AG04450 (cell line): ENCODE results near the gene RIOK2. TPM values are rescaled to one million over a fixed set of nuclear protein-coding genes. Genes with fewer than 3 reads are reported as not detected.

Experiments
- CTCF ChIA-PET: fragments of 300-600, 350-600 bp; formaldehyde crosslinking; extraction: SDS; loops from one replicate; lab custom pipeline; 2022; ENCODE audit warnings: antibody characterized with exemption, inconsistent platforms; lab: Charles Lee
- POLR2A ChIA-PET: fragments of 350-600 bp; formaldehyde crosslinking; extraction: SDS; loops from one replicate; lab custom pipeline; 2021; ENCODE audit warnings: antibody characterized with exemption, inconsistent platforms; lab: Yijun Ruan, JAX
- DNase-seq: peaks from one replicate; pipeline ENCODE4 v3.0.0-alpha.2; 2011; ENCODE audit warnings: low read depth, low spot score
- H3K27ac ChIP-seq: one replicate; pipeline ENCODE4 v1.5.1; 2012; ENCODE audit warnings: low read depth, low read length, control low read depth
- H3K27me3 ChIP-seq: one replicate; pipeline ENCODE4 v1.6.0; 2012; ENCODE audit warnings: low read length; ENCODE audit not compliant: control insufficient read depth, insufficient read depth
- H3K4me3 ChIP-seq: 2 replicates; pipeline ENCODE4 v1.5.1; 2011; ENCODE audit warnings: mild to moderate bottlenecking, low read depth, low read length, control low read depth
- H3K9me3 ChIP-seq: 2 replicates; pipeline ENCODE4 v1.5.1; 2012; ENCODE audit warnings: low read length; ENCODE audit not compliant: control insufficient read depth, insufficient read depth
- CTCF ChIP-seq: IDR thresholded peaks from 2 replicates; pipeline ENCODE4 v1.5.1; 2011; ENCODE audit warnings: low read depth, low read length, control low read depth, inconsistent platforms
- polyA plus RNA-seq: library from polyadenylated mRNA; depleted of rRNA; stranded (reverse); fragments of >200 nt; gene quantifications from 2 replicates; pipeline ENCODE4 v1.2.3, GENCODE V29; 2011

RIOK2 gene
- polyA plus RNA-seq, 1 experiment: 35.7 TPM

- Histone ChIP-seq H3K4me3 (no peak overlapping the region), H3K9me3 (no peaks in the 10 kb centered on the region), H3K27me3 (no peaks in the 10 kb centered on the region), H3K27ac (no peak overlapping the region)
- no peak for TF ChIP-seq CTCF
- POLR2A ChIA-PET: no interaction called here
- no peak for DNase-seq
- CTCF ChIA-PET: interaction anchor here (2.0 kb wide), 1 partner anchor 309 kb away, joined by 5 read pairs; no protein-coding TSS in a partner anchor
These were observed 42.2 kb upstream of the RIOK2 start for GRCh38 chr5:97225222-97225621.

GRCh38 chr5:97224112-97224750, 41.2 kb upstream of the RIOK2 start:
- POLR2A ChIA-PET: no interaction called here
- TF ChIP-seq CTCF: no peak

GRCh38 chr5:97223596-97223995, 40.5 kb upstream of the RIOK2 start:
- no peaks in the 10 kb centered on the region for H3K27me3 ChIP-seq
- CTCF ChIA-PET: interaction anchor here (0.6 to 2.0 kb wide), 2 partner anchors 310 to 999 kb away, joined by 3 to 5 read pairs; no protein-coding TSS in a partner anchor
- no peaks in the 10 kb centered on the region for H3K9me3 ChIP-seq
- no peak for DNase-seq
- no peak overlapping the region for H3K4me3 ChIP-seq
- POLR2A ChIA-PET: no interaction called here
- TF ChIP-seq CTCF: no peak
- H3K27ac ChIP-seq: no peak overlapping the region

More at GRCh38 chr5:97224112-97224750, 41.2 kb upstream of the RIOK2 start:
- CTCF ChIA-PET: interaction anchor here (2.0 kb wide), 1 partner anchor 310 kb away, joined by 5 read pairs; no protein-coding TSS in a partner anchor
- DNase-seq: no peak
- H3K4me3 ChIP-seq: no peak overlapping the region
- H3K9me3 ChIP-seq: no peaks in the 10 kb centered on the region
- H3K27ac ChIP-seq: no peak overlapping the region
- H3K27me3 ChIP-seq: no peaks in the 10 kb centered on the region

GRCh38 chr5:97209343-97209742, 26.3 kb upstream of the RIOK2 start:
- no peak for TF ChIP-seq CTCF
- Histone ChIP-seq H3K4me3 (no peak overlapping the region), H3K27me3 (no peaks in the 10 kb centered on the region), H3K9me3 (no peaks in the 10 kb centered on the region), H3K27ac (no peak overlapping the region)
- CTCF ChIA-PET: no interaction called here
- no peak for DNase-seq
- POLR2A ChIA-PET: no interaction called here

GRCh38 chr5:97208714-97209113, 25.7 kb upstream of the RIOK2 start:
- Histone ChIP-seq H3K9me3 (no peaks in the 10 kb centered on the region), H3K27me3 (no peaks in the 10 kb centered on the region), H3K27ac (no peak overlapping the region), H3K4me3 (no peak overlapping the region)
- CTCF ChIA-PET: interaction anchor here (1.6 kb wide), 1 partner anchor 22 kb away, joined by 6 read pairs; no protein-coding TSS in a partner anchor
- POLR2A ChIA-PET: no interaction called here
- TF ChIP-seq CTCF: no peak
- DNase-seq: no peak
